Heart right ventricle (tissue), 16 donors: ENCODE results near the gene ERCC1. TPM values are rescaled to one million over a fixed set of nuclear protein-coding genes. Genes with fewer than 3 reads are reported as not detected.
A peak's percentile ranks its signal among the peaks of the same experiment; 100 is the strongest.

Experiments
- ATAC-seq, 8 donors: fragments of 200-7000 bp; cut with Tn5 transposase; one replicate each; pipeline ENCODE4 v1.9.1; 2020; ENCODE audit warnings: mild to moderate bottlenecking in 8 of 8, moderate library complexity in 8 of 8, moderate number of reproducible peaks in 1 of 8
- DNase-seq, 2 donors: peaks; one replicate each; pipeline ENCODE4 v3.0.0-alpha.2; 2020
- H3K27ac ChIP-seq, 10 donors: fragments of 200-600 bp; sonication (generic) in 2 of 10; one replicate each; pipeline versions ENCODE4 v1.5.0 to v1.8.0; 2020 to 2022; ENCODE audit warnings: mild to moderate bottlenecking in 3 of 10
- H3K27me3 ChIP-seq, 7 donors: fragments of 200-600 bp; one replicate each; pipeline ENCODE4 v1.8.0; 2021 to 2022; ENCODE audit warnings: mild to moderate bottlenecking in 2 of 7
- H3K36me3 ChIP-seq, 9 donors: fragments of 200-600 bp; sonication (generic) in 1 of 9; one replicate each; pipeline versions ENCODE4 v1.5.0 to v1.8.0; 2020 to 2022; ENCODE audit warnings: mild to moderate bottlenecking in 2 of 9
- H3K4me1 ChIP-seq, 9 donors: fragments of 200-600 bp; sonication (generic) in 1 of 9; one replicate each; pipeline versions ENCODE4 v1.5.0 to v1.8.0; 2020 to 2022; ENCODE audit warnings: mild to moderate bottlenecking in 4 of 9
- H3K4me3 ChIP-seq, 10 donors: fragments of 200-600 bp; sonication (generic) in 2 of 10; one replicate each; pipeline versions ENCODE4 v1.5.0 to v1.8.0; 2020 to 2022; ENCODE audit warnings: mild to moderate bottlenecking in 7 of 10, moderate library complexity in 2 of 10
- H3K9me3 ChIP-seq, 11 donors: fragments of 200-600 bp in 10 of 11; sonication (generic) in 2 of 11; one replicate each; pipeline versions ENCODE4 v1.5.0 to v1.8.0; 2013 to 2022; ENCODE audit warnings: mild to moderate bottlenecking in 2 of 11, control low read depth in 1 of 11, moderate library complexity in 1 of 11
- WGBS, 2 donors: extraction: QIAGEN DNeasy Blood & Tissue Kit; methylation state at CpG; one replicate each; pipeline ENCODE4 v1.1.7; 2013; ENCODE audit warnings: inconsistent platforms in 1 of 2; 5-methylcytosine and 5-hydroxymethylcytosine counted together
- intact Hi-C, 10 donors: fragments of 100-400 bp; cut with DNase I; formaldehyde crosslinking; loops; one replicate each; pipeline versions ENCODE4 v1.11.1 to v1.14.2; 2022
- polyA plus RNA-seq, 2 donors: library from polyadenylated mRNA; stranded (reverse); fragments of 200-250 nt; gene quantifications; one replicate each; pipeline ENCODE4 v1.2.3, GENCODE V29; 2013
- total RNA-seq, 10 donors: library from RNA; stranded (reverse); fragmentation: NEBNext Ultra II Directional in 3 of 10; extraction: Animal tissue kit (Norgen Biotek cat#: 25700) in 3 of 10; gene quantifications; one replicate each; pipeline versions ENCODE4 v1.2.1 to v1.2.4, GENCODE V29; 2021 to 2023
- TF ChIP-seq, protein P1 (sequence below), 9 donors: fragments of 200-600 bp; sonication (generic) in 2 of 9; IDR thresholded peaks; one replicate each; pipeline versions ENCODE4 v1.5.0 to v1.8.0; 2021 to 2022; ENCODE audit warnings: antibody characterized with exemption in 9 of 9, mild to moderate bottlenecking in 5 of 9, moderate library complexity in 1 of 9
- donor health status: Arrhythmogenic right ventricular cardiomyopathy.
- donor health status: ischemic (EF 13 %, LVEDD 7.1; RV severe dilation, severe dysfunction).
- donor health status: healthy with polysubstance abuse.
- donor health status: DM: no; HTN: yes; CAD: no.
- donor health status: DM: no; HTN: no; CAD: no.
- donor health status: ischemic (EF 25% LVEDD 6.9; RV normal size, moderate dysfunction).
- donor health status: ischemic (EF 25% LVEDD 5.7; RV mildly dilated, moderate dysfunction).
- donor health status: healthy.
- donor health status: DM: yes; HTN: yes; CAD: no.
- donor health status: Ischemic cardiomyopathy.
- donor health status: ischemic (EF 35%, LVEDD 5.7; RV mildly dilated, moderate dysfunction).
- donor health status: nonischemic (EF 11% LVEDD 7.7; RV severe dilation, severe dysfunction).
- donor health status: DM: yes; HTN: yes; CAD: no.
- donor health status: PGD.
- donor health status: ischemic (EF 29% LVEDD 5.4; RV normal size, mild dysfunction).
- donor health status: nonischemic (EF 23%, LVEDD 6.1; RV moderate dilation, normal function).

The ERCC1 gene
- total and polyA plus RNA-seq, 12 donors = 113 to 194 (median 143) TPM

DNA sequence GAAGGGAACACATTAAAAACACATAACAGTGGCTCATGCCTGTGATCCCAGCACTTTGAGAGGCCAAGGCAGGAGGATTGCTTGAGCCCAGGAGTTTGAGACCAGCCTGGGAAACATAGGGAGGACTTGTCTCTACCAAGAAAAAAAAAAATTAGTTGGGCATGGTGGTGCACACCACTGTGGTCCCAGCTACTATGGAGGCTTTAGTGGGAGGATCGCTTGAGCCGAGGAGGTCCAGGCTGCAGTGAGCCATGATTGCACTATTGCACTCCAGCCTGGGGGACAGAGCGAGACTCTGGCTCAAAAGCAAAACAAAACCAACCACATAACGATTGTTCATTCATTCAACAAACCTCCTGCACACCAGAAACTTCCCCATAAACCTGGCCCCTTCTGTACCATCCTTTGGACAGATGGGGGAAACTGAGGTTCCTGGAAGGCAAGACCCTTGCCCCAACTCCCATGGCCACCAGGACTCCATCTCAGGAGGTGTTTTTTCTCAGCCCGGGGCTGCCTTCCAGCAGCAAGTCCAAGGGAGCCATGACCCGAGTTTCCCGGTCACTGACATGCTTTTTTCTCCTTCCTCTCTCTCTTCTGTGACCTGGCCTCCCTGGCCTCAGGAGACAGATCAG is 48.3 kb upstream of the ERCC1 start:
- no peaks in the 10 kb centered on the region for H3K9me3 ChIP-seq
- ATAC-seq = no peak
- H3K4me1 ChIP-seq = peaks cover 8 to 47% (median 35%) of the 10 kb centered on the region in 9 donors
- H3K4me3 ChIP-seq = peak overlapping the region in 7 of 10 donors; percentile 9 to 41 (median 30)
- WGBS, 2 donors = 44 to 49% methylated on average over 7 of the region's 7 CpGs
- H3K27me3 ChIP-seq = peaks cover 0 to 46% (median 0%) of the 10 kb centered on the region in 7 donors
- H3K27ac ChIP-seq = no peak overlapping the region
- no peak for DNase-seq
- H3K36me3 ChIP-seq = no peaks in the 10 kb centered on the region
- TF ChIP-seq, protein P1, sequence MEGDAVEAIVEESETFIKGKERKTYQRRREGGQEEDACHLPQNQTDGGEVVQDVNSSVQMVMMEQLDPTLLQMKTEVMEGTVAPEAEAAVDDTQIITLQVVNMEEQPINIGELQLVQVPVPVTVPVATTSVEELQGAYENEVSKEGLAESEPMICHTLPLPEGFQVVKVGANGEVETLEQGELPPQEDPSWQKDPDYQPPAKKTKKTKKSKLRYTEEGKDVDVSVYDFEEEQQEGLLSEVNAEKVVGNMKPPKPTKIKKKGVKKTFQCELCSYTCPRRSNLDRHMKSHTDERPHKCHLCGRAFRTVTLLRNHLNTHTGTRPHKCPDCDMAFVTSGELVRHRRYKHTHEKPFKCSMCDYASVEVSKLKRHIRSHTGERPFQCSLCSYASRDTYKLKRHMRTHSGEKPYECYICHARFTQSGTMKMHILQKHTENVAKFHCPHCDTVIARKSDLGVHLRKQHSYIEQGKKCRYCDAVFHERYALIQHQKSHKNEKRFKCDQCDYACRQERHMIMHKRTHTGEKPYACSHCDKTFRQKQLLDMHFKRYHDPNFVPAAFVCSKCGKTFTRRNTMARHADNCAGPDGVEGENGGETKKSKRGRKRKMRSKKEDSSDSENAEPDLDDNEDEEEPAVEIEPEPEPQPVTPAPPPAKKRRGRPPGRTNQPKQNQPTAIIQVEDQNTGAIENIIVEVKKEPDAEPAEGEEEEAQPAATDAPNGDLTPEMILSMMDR (IDR thresholded peaks at IDR 0.05) = no peak
- intact Hi-C loops = loop anchor here in 1 of 10 donors (10.0 kb wide), 1 partner anchor 47 kb away; the partner anchor contains the start of gene ERCC1

DNA sequence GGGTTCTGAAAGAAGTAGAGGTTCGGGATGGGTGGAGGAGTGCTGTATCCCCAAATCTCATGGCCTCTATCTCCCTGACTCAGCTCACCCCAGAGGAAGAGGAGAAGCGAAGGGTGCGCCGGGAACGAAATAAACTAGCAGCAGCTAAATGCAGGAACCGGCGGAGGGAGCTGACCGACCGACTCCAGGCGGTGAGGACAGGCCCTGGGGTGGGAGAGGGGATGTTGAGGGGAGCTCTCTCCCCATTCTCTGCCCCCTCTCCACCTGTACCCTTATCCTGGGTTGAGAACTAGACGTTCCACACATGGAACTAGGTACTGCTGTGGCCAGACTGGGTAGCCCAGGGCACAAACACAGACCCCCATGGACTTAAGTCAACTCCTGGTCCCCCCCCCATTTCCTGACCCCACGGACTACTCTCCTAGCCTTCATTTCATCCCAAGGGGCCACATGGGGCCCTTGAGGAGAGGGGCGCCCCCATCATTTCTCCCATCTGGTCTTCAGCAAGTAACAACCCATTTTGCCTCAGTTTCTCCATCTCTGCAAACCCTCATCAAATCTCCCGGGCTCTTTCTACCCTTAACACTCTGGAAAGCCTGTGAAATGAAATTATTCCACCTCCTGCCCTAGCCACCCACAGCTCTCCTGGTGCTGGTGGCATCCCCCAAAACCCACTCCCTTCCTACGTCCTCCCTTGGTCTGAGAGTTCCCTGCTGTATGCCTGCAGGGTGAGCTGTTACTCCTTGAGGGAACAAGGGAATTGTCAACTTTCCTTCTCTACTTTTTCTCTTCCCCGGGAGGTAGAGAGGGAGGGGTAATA is 47.6 kb upstream of the ERCC1 start:
- no peak for ATAC-seq
- Histone ChIP-seq H3K9me3 (no peaks in the 10 kb centered on the region), H3K27ac (no peak overlapping the region), H3K27me3 (peaks cover 0 to 46% (median 0%) of the 10 kb centered on the region in 7 donors), H3K4me1 (peaks cover 8 to 50% (median 38%) of the 10 kb centered on the region in 9 donors), H3K36me3 (no peaks in the 10 kb centered on the region), H3K4me3 (peak overlapping the region in 1 of 10 donors; percentile 17)
- TF ChIP-seq, protein P1 (IDR thresholded peaks at IDR 0.05) = no peak
- intact Hi-C loops = loop anchor here in 1 of 10 donors (10.0 kb wide), 1 partner anchor 47 kb away; the partner anchor contains the start of gene ERCC1
- no peak for DNase-seq
- WGBS, 2 donors = 89% methylated on average over 16 of the region's 16 CpGs

DNA sequence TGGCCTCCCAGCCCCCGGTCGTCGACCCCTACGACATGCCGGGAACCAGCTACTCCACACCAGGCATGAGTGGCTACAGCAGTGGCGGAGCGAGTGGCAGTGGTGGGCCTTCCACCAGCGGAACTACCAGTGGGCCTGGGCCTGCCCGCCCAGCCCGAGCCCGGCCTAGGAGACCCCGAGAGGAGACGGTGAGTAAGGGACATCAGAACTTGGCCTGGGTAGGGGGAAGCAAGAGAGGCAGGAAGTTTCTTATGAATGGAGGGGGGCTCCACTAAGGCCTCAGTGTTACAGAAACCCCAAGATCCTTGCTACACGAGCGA is 47.0 kb upstream of the ERCC1 start:
- Histone ChIP-seq H3K36me3 (no peaks in the 10 kb centered on the region), H3K9me3 (no peaks in the 10 kb centered on the region), H3K27ac (no peak overlapping the region), H3K4me1 (peaks cover 8 to 50% (median 38%) of the 10 kb centered on the region in 9 donors), H3K27me3 (peaks cover 0 to 46% (median 0%) of the 10 kb centered on the region in 7 donors), H3K4me3 (peak overlapping the region in 1 of 10 donors; percentile 76)
- DNase-seq (no peak), ATAC-seq (no peak)
- TF ChIP-seq, protein P1 (IDR thresholded peaks at IDR 0.05) = no peak
- WGBS, 2 donors = 91 to 94% methylated on average over 15 of the region's 15 CpGs
- intact Hi-C loops = loop anchor here in 1 of 10 donors (10.0 kb wide), 1 partner anchor 46 kb away; the partner anchor contains the start of gene ERCC1
